ENCODE data around the gene LCE3E. TPM values are rescaled to one million over a fixed set of nuclear protein-coding genes. Genes with fewer than 3 reads are reported as not detected.
A peak's percentile ranks its signal among the peaks of the same experiment; 100 is the strongest.

The LCE3E gene
- total RNA-seq, 1 experiment from 2014 or later: not detected

DNA sequence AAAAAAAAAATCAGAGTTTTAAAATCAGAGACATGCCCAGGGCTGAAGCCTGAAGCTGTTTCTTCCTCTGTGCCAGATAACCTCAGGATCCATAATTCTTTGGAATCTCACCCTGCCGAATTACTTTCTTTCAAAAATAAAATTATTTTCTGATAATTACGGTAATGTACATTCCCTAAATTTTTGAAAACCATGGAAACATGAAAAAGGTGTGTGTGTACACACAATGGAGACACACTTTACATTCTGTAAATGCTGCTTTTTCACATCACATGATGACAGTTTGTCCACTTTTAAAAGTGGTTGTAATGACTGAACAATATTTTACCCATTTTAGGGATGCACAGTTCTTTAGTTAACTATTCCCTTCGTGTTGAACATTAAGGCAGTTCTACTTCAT, 30.8 kb downstream of the LCE3E start:
- Histone ChIP-seq H3K4me2 (ENCODE audit: low read depth, low read length, poor library complexity, severe bottlenecking) (no peak overlapping the region), H3K27ac (ENCODE audit: low read length) (no peak overlapping the region), H3K79me2 (ENCODE audit: low read length) (no peaks in the 10 kb centered on the region), H3K9me3 (ENCODE audit: low read length) (0 out of 2 replicates have a peak, but pooled peaks cover 4% of the 10 kb centered on the region), H3K9ac (ENCODE audit: low read length) (no peak overlapping the region), H3K4me1 (ENCODE audit: low read length) (no peaks in the 10 kb centered on the region), H3K27me3 (ENCODE audit: low read length) (no peaks in the 10 kb centered on the region), H4K20me1 (ENCODE audit: insufficient read depth, low read depth, low read length) (no peaks in the 10 kb centered on the region), H3K9me2 (replicated peaks; ENCODE audit: insufficient read depth, low read length) (no peaks in the 10 kb centered on the region), H3K4me3 (ENCODE audit: low read length) (no peak overlapping the region), H3K36me3 (ENCODE audit: insufficient read depth, low read length) (no peaks in the 10 kb centered on the region), H2AFZ (ENCODE audit: low read length) (no peak overlapping the region)
- DNase-seq: no peak

DNA sequence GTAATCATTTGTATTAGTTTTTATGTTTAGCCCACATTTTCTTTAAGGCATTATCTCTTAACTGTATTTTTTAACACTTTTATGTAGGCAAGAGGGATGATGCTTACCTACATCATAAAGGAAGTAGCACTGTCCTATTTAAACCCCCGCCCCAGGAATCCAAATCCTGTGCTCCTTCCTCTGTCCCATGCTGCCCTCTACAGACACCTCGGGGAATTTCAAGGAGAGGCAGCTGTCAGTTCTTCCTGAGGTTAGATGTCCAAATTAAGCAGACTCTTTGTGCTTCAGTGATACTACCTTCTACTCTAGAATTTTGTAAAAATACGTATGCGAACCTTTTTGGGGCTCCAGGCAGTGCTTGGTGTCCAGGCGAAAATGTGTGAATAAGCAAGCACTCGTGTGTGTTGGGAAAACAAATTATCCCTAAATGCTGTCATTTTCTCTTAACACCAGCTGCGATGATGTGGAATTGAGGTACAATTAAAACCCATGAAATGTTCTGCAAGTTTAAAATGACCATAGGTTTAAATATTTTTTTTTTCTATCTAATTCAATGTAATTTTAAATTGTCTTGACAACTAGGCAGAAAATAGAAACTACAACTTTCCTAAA, 33.1 kb downstream of the LCE3E start:
- no peaks in the 10 kb centered on the region for H3K9me2 ChIP-seq (replicated peaks; ENCODE audit: insufficient read depth, low read length)
- no peaks in the 10 kb centered on the region for H3K27me3 ChIP-seq (ENCODE audit: low read length)
- H3K4me2 ChIP-seq (ENCODE audit: low read depth, low read length, poor library complexity, severe bottlenecking): no peak overlapping the region
- H3K27ac ChIP-seq (ENCODE audit: low read length): no peak overlapping the region
- no peaks in the 10 kb centered on the region for H3K79me2 ChIP-seq (ENCODE audit: low read length)
- H4K20me1 ChIP-seq (ENCODE audit: insufficient read depth, low read depth, low read length): no peaks in the 10 kb centered on the region
- no peaks in the 10 kb centered on the region for H3K36me3 ChIP-seq (ENCODE audit: insufficient read depth, low read length)
- H3K4me1 ChIP-seq (ENCODE audit: low read length): no peaks in the 10 kb centered on the region
- H3K9me3 ChIP-seq (ENCODE audit: low read length): 0 out of 2 replicates have a peak, but pooled peaks cover 4% of the 10 kb centered on the region
- H3K9ac ChIP-seq (ENCODE audit: low read length): no peak overlapping the region
- no peak overlapping the region for H3K4me3 ChIP-seq (ENCODE audit: low read length)
- H2AFZ ChIP-seq (ENCODE audit: low read length): no peak overlapping the region
- peak; percentile 77 for DNase-seq

- no peak for DNase-seq
- H3K9ac ChIP-seq (ENCODE audit: low read length): no peak overlapping the region
- H3K9me3 ChIP-seq (ENCODE audit: low read length): no peaks in the 10 kb centered on the region; the same call in 1 of the 2 replicates
- no peaks in the 10 kb centered on the region for H3K27me3 ChIP-seq (ENCODE audit: low read length)
- H3K36me3 ChIP-seq (ENCODE audit: insufficient read depth, low read length): no peaks in the 10 kb centered on the region
- no peaks in the 10 kb centered on the region for H4K20me1 ChIP-seq (ENCODE audit: insufficient read depth, low read depth, low read length)
- no peaks in the 10 kb centered on the region for H3K9me2 ChIP-seq (replicated peaks; ENCODE audit: insufficient read depth, low read length)
- H2AFZ ChIP-seq (ENCODE audit: low read length): no peak overlapping the region
- no peak overlapping the region for H3K27ac ChIP-seq (ENCODE audit: low read length)
- no peak overlapping the region for H3K4me2 ChIP-seq (ENCODE audit: low read depth, low read length, poor library complexity, severe bottlenecking)
- H3K4me3 ChIP-seq (ENCODE audit: low read length): no peak overlapping the region
- H3K79me2 ChIP-seq (ENCODE audit: low read length): no peaks in the 10 kb centered on the region
- no peaks in the 10 kb centered on the region for H3K4me1 ChIP-seq (ENCODE audit: low read length)
Observed at GRCh38 chr1:152525080-152525641, 41.4 kb downstream of the LCE3E start.

DNA sequence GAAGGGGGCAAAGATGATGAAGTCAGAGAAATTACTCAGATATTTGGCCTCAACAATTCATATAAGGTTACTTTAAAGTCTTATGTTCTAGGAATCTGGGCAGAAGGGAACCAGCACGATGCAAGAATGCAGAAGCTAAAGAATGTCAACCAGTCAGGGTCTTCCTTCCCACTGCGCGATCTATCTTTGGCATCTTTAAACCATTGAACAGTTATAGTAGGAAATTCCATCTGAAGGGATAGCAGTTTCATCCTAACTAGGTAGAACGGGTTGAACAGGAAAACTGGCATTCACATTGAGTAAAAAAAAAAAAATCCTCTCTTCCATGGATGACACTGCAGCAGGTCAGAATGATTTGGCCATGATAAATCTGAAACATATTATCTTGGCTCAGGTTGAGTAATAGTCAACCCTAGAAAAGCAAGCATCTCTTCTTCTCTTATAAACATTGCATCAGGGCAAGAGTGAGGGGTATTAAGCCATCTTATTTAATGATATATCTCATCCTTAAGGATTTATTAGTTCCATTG, 46.0 kb downstream of the LCE3E start:
- Histone ChIP-seq H3K4me3 (ENCODE audit: low read length) (no peak overlapping the region), H2AFZ (ENCODE audit: low read length) (no peak overlapping the region), H3K4me2 (ENCODE audit: low read depth, low read length, poor library complexity, severe bottlenecking) (no peak overlapping the region), H3K27me3 (ENCODE audit: low read length) (no peaks in the 10 kb centered on the region), H3K27ac (ENCODE audit: low read length) (no peak overlapping the region), H3K9ac (ENCODE audit: low read length) (no peak overlapping the region), H4K20me1 (ENCODE audit: insufficient read depth, low read depth, low read length) (no peaks in the 10 kb centered on the region), H3K9me2 (replicated peaks; ENCODE audit: insufficient read depth, low read length) (no peaks in the 10 kb centered on the region), H3K9me3 (ENCODE audit: low read length) (no peaks in the 10 kb centered on the region; the same call in 1 of the 2 replicates), H3K36me3 (ENCODE audit: insufficient read depth, low read length) (no peaks in the 10 kb centered on the region), H3K79me2 (ENCODE audit: low read length) (no peaks in the 10 kb centered on the region), H3K4me1 (ENCODE audit: low read length) (no peaks in the 10 kb centered on the region)
- DNase-seq: no peak

DNA sequence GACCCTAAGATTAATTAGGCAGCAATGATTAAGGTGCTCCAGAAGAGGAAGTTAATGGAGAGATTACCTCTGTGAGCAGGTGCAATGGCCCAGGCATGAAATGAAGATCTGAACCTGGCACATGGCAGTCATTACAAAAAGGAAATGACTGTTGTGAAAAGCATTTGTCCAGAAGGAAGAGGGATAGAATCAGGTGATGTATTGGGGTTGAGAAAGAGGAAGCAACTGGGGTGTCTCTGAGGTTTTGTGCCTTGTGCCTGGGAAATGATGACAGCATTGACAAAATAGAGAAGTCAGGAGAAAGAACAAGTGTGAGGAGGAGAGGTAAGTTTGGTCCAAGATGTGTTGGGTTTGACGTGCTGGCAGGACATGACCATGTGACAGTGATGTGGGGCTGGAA, 46.7 kb downstream of the LCE3E start:
- no peak overlapping the region for H3K4me3 ChIP-seq (ENCODE audit: low read length)
- H3K9me2 ChIP-seq (replicated peaks; ENCODE audit: insufficient read depth, low read length): no peaks in the 10 kb centered on the region
- H3K4me2 ChIP-seq (ENCODE audit: low read depth, low read length, poor library complexity, severe bottlenecking): no peak overlapping the region
- no peaks in the 10 kb centered on the region for H3K79me2 ChIP-seq (ENCODE audit: low read length)
- DNase-seq: no peak
- no peaks in the 10 kb centered on the region for H3K4me1 ChIP-seq (ENCODE audit: low read length)
- H3K36me3 ChIP-seq (ENCODE audit: insufficient read depth, low read length): no peaks in the 10 kb centered on the region
- no peak overlapping the region for H3K27ac ChIP-seq (ENCODE audit: low read length)
- no peak overlapping the region for H2AFZ ChIP-seq (ENCODE audit: low read length)
- no peaks in the 10 kb centered on the region for H3K27me3 ChIP-seq (ENCODE audit: low read length)
- H3K9ac ChIP-seq (ENCODE audit: low read length): no peak overlapping the region
- H3K9me3 ChIP-seq (ENCODE audit: low read length): no peaks in the 10 kb centered on the region; the same call in 1 of the 2 replicates
- H4K20me1 ChIP-seq (ENCODE audit: insufficient read depth, low read depth, low read length): no peaks in the 10 kb centered on the region

DNA sequence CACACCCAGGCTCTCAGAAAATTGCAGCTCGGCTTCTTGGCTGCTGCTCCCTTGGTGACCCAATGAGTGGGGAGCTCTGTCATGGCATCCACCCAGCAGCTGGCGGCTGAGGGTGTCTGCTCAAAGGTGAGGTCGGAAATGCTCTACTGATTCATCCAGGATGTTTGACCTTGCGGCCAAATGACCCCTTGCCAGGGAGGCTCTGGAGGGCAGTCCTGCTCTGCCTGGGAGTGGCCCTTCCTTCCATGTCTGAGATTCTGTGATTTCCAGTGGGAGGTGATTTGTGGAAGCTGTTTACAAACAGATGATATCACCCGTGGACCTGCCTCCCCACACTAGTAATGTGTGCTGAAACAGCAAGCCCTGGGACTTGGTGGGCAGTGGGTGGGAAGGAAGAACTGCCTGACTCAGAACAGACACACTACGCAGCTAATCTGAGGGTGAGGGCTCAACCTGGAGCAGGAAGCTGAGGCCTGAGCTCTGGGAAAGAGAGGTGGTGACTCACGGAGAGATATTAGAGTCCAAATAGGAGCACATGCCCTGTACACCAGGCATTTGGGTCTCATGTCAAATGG, 49.3 kb downstream of the LCE3E start:
- H2AFZ ChIP-seq (ENCODE audit: low read length): no peak overlapping the region
- no peaks in the 10 kb centered on the region for H3K27me3 ChIP-seq (ENCODE audit: low read length)

DNA sequence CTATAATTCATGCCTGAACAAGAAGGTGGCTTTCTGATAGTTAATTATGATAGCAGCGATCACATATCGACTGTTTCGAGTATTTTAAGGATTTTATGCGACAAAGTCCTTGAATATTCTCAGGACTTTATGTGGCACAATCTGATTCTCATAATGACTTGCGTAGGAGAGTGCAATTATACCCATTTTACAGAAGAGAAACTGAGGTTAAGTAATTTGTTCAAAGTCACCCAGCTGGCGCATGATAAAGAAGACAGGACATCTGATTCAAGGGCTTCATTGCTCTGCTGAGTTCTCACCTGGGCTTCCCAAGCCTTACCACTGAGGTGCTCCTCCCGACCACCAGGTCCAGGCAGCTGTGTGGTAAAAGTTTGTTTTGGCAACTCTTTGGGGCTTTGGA, 50.5 kb downstream of the LCE3E start:
- Histone ChIP-seq H3K4me1 (ENCODE audit: low read length) (no peaks in the 10 kb centered on the region), H4K20me1 (ENCODE audit: insufficient read depth, low read depth, low read length) (no peaks in the 10 kb centered on the region)

More for the DNA sequence above, 49.3 kb downstream of the LCE3E start:
- Histone ChIP-seq H4K20me1 (ENCODE audit: insufficient read depth, low read depth, low read length) (no peaks in the 10 kb centered on the region), H3K9ac (ENCODE audit: low read length) (no peak overlapping the region), H3K27ac (ENCODE audit: low read length) (no peak overlapping the region), H3K79me2 (ENCODE audit: low read length) (no peaks in the 10 kb centered on the region), H3K36me3 (ENCODE audit: insufficient read depth, low read length) (no peaks in the 10 kb centered on the region), H3K9me3 (ENCODE audit: low read length) (no peaks in the 10 kb centered on the region), H3K4me2 (ENCODE audit: low read depth, low read length, poor library complexity, severe bottlenecking) (no peak overlapping the region), H3K4me3 (ENCODE audit: low read length) (no peak overlapping the region), H3K9me2 (replicated peaks; ENCODE audit: insufficient read depth, low read length) (no peaks in the 10 kb centered on the region), H3K4me1 (ENCODE audit: low read length) (no peaks in the 10 kb centered on the region)
- DNase-seq: no peak

More for the DNA sequence above, 50.5 kb downstream of the LCE3E start:
- no peaks in the 10 kb centered on the region for H3K9me2 ChIP-seq (replicated peaks; ENCODE audit: insufficient read depth, low read length)
- no peak overlapping the region for H3K9ac ChIP-seq (ENCODE audit: low read length)
- no peaks in the 10 kb centered on the region for H3K79me2 ChIP-seq (ENCODE audit: low read length)
- no peaks in the 10 kb centered on the region for H3K27me3 ChIP-seq (ENCODE audit: low read length)
- no peak overlapping the region for H3K27ac ChIP-seq (ENCODE audit: low read length)
- H2AFZ ChIP-seq (ENCODE audit: low read length): no peak overlapping the region
- H3K4me3 ChIP-seq (ENCODE audit: low read length): no peak overlapping the region
- no peak for DNase-seq
- H3K9me3 ChIP-seq (ENCODE audit: low read length): no peaks in the 10 kb centered on the region
- H3K4me2 ChIP-seq (ENCODE audit: low read depth, low read length, poor library complexity, severe bottlenecking): no peak overlapping the region
- no peaks in the 10 kb centered on the region for H3K36me3 ChIP-seq (ENCODE audit: insufficient read depth, low read length)
